Panc1 (cell line): ENCODE data around the gene DNMT3L.

Source experiments
- CTCF ChIP-seq: fragments of 450-650 bp; IDR thresholded peaks from 2 replicates; pipeline ENCODE4 v1.5.1; 2017; ENCODE audit warnings: mild to moderate bottlenecking
- POLR2AphosphoS5 ChIP-seq: IDR thresholded peaks from 2 replicates; pipeline ENCODE4 v1.6.1; 2012; ENCODE audit warnings: mild to moderate bottlenecking, low read depth, low read length, moderate library complexity
- REST ChIP-seq, 2 experiments: IDR thresholded peaks; 2 replicates each; pipeline ENCODE4 v1.6.1; 2011 to 2012; ENCODE audit warnings: low read depth in 2 of 2, control low read depth in 1 of 2, low read length in 1 of 2, mild to moderate bottlenecking in 1 of 2, moderate library complexity in 1 of 2; ENCODE audit not compliant: insufficient read depth in 1 of 2
- TCF7L2 ChIP-seq: IDR thresholded peaks from 2 replicates; pipeline ENCODE4 v1.6.1; 2011; ENCODE audit warnings: mild to moderate bottlenecking, low read depth, low read length, inconsistent platforms

- no peak for TF ChIP-seq CTCF
- no peak for TF ChIP-seq POLR2AphosphoS5
- no peak for TF ChIP-seq REST (IDR thresholded peaks at IDR 0.05; ENCODE audit: insufficient read depth in 1 of 2, low read depth in 2 of 2, low read length in 1 of 2)
- no peak for TF ChIP-seq TCF7L2
These were observed 686 bp downstream of the DNMT3L start for GRCh38 chr21:44260791-44261631.
